Spinal cord (tissue), 10 donors: ENCODE measurements around the gene PSMD1. TPM values are rescaled to one million over a fixed set of nuclear protein-coding genes. Genes with fewer than 3 reads are reported as not detected.
A peak's percentile ranks its signal among the peaks of the same experiment; 100 is the strongest.
"Not testable (repeated sequence)": the region's sequence is repeated elsewhere in the genome, so short reads cannot be mapped to it uniquely, and the experiment has no call there.

Experiments used
- DNase-seq, 6 donors: peaks; one replicate each; pipeline versions ENCODE4 v3.0.0 to v3.0.0-alpha.2; 2013 to 2015; ENCODE audit warnings: low spot score in 6 of 6, low read depth in 4 of 6
- H3K27ac ChIP-seq: one replicate; pipeline ENCODE4 v1.5.1; 2013; ENCODE audit warnings: low read depth, low read length, control low read depth
- H3K27me3 ChIP-seq: one replicate; pipeline ENCODE4 v1.6.1; 2013; ENCODE audit warnings: low read length; ENCODE audit not compliant: control insufficient read depth, insufficient read depth
- H3K36me3 ChIP-seq: one replicate; pipeline ENCODE4 v1.6.1; 2013; ENCODE audit warnings: low read length; ENCODE audit not compliant: control insufficient read depth, insufficient read depth
- H3K4me1 ChIP-seq: one replicate; pipeline ENCODE4 v1.6.1; 2013; ENCODE audit warnings: low read length; ENCODE audit not compliant: control insufficient read depth, insufficient read depth
- H3K4me3 ChIP-seq: one replicate; pipeline ENCODE4 v1.5.1; 2013; ENCODE audit warnings: low read depth, low read length, control low read depth
- H3K9me3 ChIP-seq: one replicate; pipeline ENCODE4 v1.6.1; 2013; ENCODE audit warnings: low read length; ENCODE audit not compliant: control insufficient read depth, insufficient read depth
- WGBS: methylation state at CpG from one replicate; pipeline ENCODE4 v1.1.5; 2013; ENCODE audit warnings: missing lambda C conversion rate; ENCODE audit not compliant: insufficient coverage; 5-methylcytosine and 5-hydroxymethylcytosine counted together
- polyA plus RNA-seq, 2 donors: library from polyadenylated mRNA; unstranded; fragments of 120-200 nt; gene quantifications; one replicate each; pipeline ENCODE4 v1.2.1, GENCODE V29; 2013; ENCODE audit not compliant: insufficient read length in 2 of 2
- total RNA-seq, 2 donors: library from RNA; depleted of rRNA in 1 of 2; stranded (reverse); fragments of 120-200 nt in 1 of 2; fragments of >200 nt in 1 of 2; gene quantifications; one replicate each; pipeline versions ENCODE4 v1.2.3 to v1.2.4, GENCODE V29; 2013 to 2014
- donor health status: healthy.

PSMD1 gene
- total and polyA plus RNA-seq, 4 donors: 101 to 117 (median 104) TPM

DNA sequence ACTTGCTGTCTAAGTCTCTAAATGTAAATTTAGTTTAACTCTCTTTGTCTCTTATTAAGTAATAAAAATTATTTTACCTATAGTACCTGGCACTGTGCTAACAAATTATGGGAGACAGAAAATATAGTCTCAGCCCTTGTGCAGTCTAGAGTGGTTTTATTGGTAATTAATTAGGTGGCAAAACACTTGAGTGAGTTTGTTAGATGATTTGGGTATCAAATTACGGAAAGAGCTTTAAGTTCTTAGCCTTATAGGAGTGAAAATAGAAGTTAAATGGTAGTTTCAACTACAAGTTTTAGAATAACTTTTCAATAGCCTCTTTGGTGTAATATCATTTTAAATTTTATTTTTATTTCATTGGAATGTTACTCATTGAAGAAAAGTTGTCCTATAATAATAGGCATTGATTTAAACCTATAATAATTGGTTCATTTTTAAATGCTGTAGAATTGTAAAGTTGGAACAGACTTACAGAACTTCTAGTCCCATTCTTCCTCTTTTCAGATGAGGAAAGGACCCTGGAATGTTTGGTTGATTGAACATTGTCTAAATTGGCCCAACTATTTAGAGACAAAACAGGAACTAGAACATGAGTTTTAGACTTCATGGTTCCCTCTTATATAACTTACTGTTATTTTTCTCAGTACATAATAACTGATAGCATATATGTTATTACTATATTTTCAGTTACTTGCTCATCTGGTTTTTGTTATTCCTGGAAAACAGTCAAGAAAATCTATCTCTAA, 78.4 kb downstream of the PSMD1 start:
- Histone ChIP-seq H3K4me3 (no peak overlapping the region), H3K36me3 (peaks cover 3% of the 10 kb centered on the region), H3K27ac (no peak overlapping the region), H3K4me1 (no peaks in the 10 kb centered on the region), H3K27me3 (no peaks in the 10 kb centered on the region), H3K9me3 (no peaks in the 10 kb centered on the region)
- no peak for DNase-seq
- WGBS: no CpG with 5 or more reads among the region's 1 CpG

DNA sequence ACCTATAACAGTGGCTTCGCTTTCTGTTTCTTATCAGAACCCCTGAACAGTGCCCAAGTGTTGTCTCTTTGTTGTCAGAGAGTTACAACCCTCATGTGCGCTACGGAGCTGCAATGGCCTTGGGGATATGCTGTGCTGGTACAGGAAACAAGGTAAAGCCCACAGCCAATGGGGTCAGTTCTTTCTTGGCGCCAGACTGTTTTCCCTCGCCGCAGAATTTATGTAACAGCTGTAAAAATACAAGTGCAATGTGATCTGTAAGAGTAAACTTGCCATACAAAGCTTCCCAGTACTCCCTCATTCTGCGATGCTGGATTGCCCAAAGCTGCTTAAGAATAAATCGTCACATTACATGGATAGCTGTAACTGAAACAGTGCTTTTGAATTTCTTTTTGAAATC, 82.0 kb downstream of the PSMD1 start:
- no peak overlapping the region for H3K27ac ChIP-seq
- peak in 1 of 6 donors; percentile 53 for DNase-seq
- WGBS: 69% methylated on average over 3 of the region's 8 CpGs
- peaks cover 6% of the 10 kb centered on the region for H3K36me3 ChIP-seq
- no peaks in the 10 kb centered on the region for H3K4me1 ChIP-seq
- H3K27me3 ChIP-seq: no peaks in the 10 kb centered on the region
- H3K9me3 ChIP-seq: no peaks in the 10 kb centered on the region
- H3K4me3 ChIP-seq: no peak overlapping the region

DNA sequence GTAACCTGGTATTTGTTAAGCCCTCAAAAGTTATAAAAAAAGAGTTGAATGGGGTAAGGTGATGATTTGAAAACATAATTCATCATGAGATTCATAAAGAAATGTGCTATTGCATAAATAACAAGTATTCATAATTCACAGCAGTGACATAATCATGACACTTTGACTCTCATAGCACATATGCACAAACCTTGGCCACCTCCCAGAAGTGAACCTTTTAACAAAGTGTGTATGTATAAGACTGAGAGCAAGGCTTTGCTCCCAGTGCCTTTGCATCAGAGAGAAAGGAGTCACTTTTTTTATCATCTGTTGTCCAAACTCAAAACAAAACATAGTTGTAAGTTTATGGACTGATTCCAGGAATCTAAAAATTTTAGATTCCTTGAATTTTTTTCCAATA, 83.1 kb downstream of the PSMD1 start:
- Histone ChIP-seq H3K4me1 (no peaks in the 10 kb centered on the region), H3K27ac (no peak overlapping the region), H3K9me3 (no peaks in the 10 kb centered on the region), H3K36me3 (peaks cover 8% of the 10 kb centered on the region), H3K4me3 (no peak overlapping the region), H3K27me3 (no peaks in the 10 kb centered on the region)
- no peak for DNase-seq

DNA sequence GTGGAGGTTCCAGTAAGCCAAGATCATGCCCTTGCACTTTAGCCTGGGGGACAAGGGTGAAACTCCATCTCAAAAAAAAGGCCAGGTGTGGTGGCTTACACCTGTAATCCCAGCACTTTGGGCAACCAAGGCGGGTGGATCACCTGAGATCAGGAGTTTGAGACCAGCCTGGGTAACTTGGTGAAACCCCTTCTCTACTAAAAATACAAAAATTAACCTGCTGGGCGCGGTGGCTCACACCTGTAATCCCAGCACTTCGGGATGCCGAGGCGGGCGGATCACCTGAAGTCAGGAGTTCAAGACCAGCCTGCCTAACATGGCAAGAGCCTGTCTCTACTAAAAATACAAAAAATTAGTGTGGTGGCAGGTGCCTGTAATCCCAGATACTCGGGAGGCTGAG, 84.1 kb downstream of the PSMD1 start:
- not testable (repeated sequence) for H3K27ac ChIP-seq, DNase-seq, H3K4me1 ChIP-seq, H3K36me3 ChIP-seq, H3K9me3 ChIP-seq, H3K27me3 ChIP-seq, H3K4me3 ChIP-seq
- 100% methylated on average over 7 of the region's 8 CpGs for WGBS

DNA sequence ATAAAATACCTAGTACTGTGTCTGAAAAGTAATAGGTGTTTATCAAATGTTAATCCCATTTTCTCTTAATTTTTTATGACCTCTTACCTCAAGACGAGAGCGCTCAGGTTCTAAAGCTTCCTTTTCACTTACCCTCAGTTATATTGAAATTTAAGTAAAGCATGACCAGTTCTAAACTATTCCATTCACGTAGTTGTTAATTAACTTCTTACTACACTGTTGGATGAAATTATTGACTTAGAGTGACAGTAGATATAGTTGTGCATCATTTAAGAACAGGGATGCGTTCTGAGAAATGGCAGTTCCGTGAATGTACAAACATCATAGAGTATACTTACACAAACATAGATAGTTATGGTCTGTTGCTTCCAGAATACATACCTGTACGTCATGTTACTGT, 88.2 kb downstream of the PSMD1 start:
- H3K27ac ChIP-seq: no peak overlapping the region
- H3K27me3 ChIP-seq: no peaks in the 10 kb centered on the region
- H3K4me1 ChIP-seq: no peaks in the 10 kb centered on the region
- peaks cover 12% of the 10 kb centered on the region for H3K36me3 ChIP-seq
- no CpG with 5 or more reads among the region's 6 CpGs for WGBS
- H3K4me3 ChIP-seq: no peak overlapping the region
- H3K9me3 ChIP-seq: no peaks in the 10 kb centered on the region
- DNase-seq: no peak

DNA sequence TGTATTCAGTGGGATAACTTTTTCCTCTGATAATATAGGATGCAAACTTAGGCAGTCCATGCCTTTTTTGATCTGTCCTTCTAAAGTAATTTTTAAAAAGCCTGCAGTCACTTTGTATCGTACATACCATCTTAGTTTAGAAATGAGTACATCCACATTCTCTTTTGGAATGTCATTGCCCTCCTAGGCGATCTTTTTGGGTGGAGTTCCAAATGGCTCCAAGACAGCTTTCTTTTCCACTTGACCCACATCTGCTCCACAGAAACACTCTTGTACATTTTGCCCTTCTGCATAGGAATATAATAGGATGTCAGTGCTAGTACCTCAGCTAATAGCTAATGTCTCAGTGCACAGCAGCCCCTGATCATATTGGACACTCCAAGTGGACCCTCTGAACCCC, 90.0 kb downstream of the PSMD1 start:
- 100% methylated on average over 1 of the region's 2 CpGs for WGBS
- Histone ChIP-seq H3K36me3 (peaks cover 11% of the 10 kb centered on the region), H3K4me1 (no peaks in the 10 kb centered on the region), H3K27me3 (no peaks in the 10 kb centered on the region), H3K9me3 (no peaks in the 10 kb centered on the region), H3K27ac (no peak overlapping the region), H3K4me3 (no peak overlapping the region)
- DNase-seq: no peak

DNA sequence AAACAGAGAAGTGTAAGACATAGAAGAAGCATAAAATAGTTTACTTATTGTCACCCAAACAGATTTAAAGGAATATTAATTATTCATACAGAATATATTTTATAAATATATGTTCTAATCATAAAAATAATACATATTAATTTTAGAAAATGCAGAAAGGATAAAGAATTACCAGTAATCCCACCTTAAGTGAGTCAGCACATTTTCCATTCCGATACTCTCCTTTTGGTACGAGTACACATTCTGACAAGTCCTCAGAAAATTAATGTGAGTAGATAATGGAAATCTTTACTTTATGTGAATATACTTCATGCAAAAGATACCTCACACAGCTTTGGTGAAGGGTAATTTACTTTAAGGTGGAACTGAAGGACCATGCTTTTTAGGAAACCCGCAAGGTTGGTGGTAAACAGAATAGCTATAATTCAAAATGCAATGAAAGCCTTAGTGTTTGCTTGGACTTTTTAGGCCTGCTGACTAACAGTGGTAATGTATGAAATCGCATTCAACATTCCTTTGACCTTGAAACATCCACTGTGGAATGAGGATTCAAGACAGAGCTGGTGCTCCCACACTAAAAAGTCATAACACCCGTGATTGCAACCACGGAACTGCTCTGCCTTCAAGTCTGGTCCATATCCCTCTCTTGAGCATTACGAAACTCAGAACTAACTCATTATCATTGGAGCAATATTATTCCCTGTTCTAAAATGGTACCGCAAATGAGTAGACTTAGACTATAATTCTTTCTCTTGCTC, 96.3 kb downstream of the PSMD1 start:
- Histone ChIP-seq H3K4me3 (no peak overlapping the region), H3K36me3 (peaks cover 14% of the 10 kb centered on the region), H3K4me1 (no peaks in the 10 kb centered on the region), H3K27ac (no peak overlapping the region), H3K9me3 (no peaks in the 10 kb centered on the region), H3K27me3 (no peaks in the 10 kb centered on the region)
- no peak for DNase-seq
- 90% methylated on average over 2 of the region's 8 CpGs for WGBS

DNA sequence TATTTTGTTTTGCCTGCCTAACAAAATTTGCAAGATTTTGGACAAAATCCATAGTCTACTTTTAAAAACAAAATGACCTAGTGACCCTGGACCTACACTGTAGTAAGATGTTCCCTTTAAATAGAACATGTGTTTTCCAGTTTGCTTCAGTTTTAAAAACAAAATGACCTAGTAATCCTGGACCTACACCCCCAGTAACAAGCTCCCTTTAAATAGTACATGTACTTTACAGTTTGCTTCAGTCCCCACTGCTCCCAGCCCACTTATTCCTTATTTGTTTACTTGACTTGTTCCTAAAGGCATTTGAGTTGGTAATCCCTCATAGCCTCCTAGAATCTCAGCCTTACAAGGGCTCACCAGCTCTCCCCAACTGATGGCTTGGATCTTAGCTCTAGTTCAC, 102.6 kb downstream of the PSMD1 start:
- no peak overlapping the region for H3K4me3 ChIP-seq
- H3K27me3 ChIP-seq: no peaks in the 10 kb centered on the region
- no peaks in the 10 kb centered on the region for H3K9me3 ChIP-seq
- no peak overlapping the region for H3K27ac ChIP-seq
- DNase-seq: no peak
- peaks cover 6% of the 10 kb centered on the region for H3K36me3 ChIP-seq
- no peaks in the 10 kb centered on the region for H3K4me1 ChIP-seq

DNA sequence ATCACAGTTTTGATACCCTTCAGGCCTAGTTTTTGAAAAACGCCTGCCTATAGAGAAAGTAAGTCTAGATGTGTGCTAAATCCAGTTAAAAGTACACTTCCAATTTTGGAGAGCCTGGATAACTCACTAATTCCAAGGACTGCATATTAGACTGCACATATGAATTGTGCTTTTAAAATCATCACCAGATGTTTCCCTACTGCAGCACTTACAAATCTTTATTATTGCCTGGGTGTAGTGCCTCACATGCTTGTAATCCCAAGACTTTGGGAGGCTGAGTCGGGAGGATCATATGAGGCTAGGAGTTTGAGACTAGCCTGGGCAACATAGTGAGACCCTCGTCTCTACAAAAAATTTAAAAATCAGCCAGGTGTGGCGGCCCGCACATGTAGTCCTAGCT, 104.0 kb downstream of the PSMD1 start:
- H3K4me1 ChIP-seq: no peaks in the 10 kb centered on the region
- no peaks in the 10 kb centered on the region for H3K9me3 ChIP-seq
- no peak overlapping the region for H3K4me3 ChIP-seq
- no peak for DNase-seq
- peaks cover 3% of the 10 kb centered on the region for H3K36me3 ChIP-seq
- H3K27me3 ChIP-seq: no peaks in the 10 kb centered on the region
- WGBS: 100% methylated on average over 3 of the region's 5 CpGs
- no peak overlapping the region for H3K27ac ChIP-seq

DNA sequence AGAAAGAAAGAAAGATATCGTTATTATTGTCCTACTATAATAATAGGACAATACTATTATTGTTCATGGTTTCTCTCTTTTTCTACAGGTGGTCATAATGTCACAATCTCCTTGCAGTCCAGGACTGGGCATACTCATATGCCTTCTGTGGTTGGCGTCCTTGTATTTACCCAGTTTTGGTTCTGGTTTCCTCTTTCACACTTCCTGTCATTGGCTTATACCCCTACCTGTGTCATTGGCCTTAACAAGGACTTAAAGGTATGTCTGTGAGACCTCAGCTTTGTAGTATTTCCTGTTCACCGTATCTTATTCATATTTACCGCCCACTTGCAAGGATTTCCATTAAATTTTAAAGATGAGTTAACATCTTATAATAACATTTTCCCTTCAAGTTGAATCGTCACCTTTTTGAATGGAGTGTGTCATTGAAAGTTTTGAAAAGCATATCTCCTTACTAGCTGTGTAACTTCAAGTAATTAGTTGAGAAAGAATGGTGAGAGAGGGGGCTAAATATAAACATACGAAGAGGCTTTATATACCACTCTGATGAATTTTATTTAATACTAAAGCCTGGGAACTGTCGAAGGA, 104.7 kb downstream of the PSMD1 start:
- H3K9me3 ChIP-seq: no peaks in the 10 kb centered on the region
- no peaks in the 10 kb centered on the region for H3K27me3 ChIP-seq
- no peaks in the 10 kb centered on the region for H3K4me1 ChIP-seq
- whole genome bisulfite sequencing: 100% methylated on average over 1 of the region's 7 CpGs
- H3K36me3 ChIP-seq: peaks cover 3% of the 10 kb centered on the region
- H3K27ac ChIP-seq: no peak overlapping the region
- DNase-seq: no peak
- no peak overlapping the region for H3K4me3 ChIP-seq
